Measurements from ENCODE around the gene PATJ. TPM values are rescaled to one million over a fixed set of nuclear protein-coding genes. Genes with fewer than 3 reads are reported as not detected.
"Not testable (repeated sequence)": the region's sequence is repeated elsewhere in the genome, so short reads cannot be mapped to it uniquely, and the experiment has no call there.

The PATJ gene
- total and polyA plus RNA-seq, 2 experiments from 2014 or later: 35.3 to 68.4 TPM

DNA sequence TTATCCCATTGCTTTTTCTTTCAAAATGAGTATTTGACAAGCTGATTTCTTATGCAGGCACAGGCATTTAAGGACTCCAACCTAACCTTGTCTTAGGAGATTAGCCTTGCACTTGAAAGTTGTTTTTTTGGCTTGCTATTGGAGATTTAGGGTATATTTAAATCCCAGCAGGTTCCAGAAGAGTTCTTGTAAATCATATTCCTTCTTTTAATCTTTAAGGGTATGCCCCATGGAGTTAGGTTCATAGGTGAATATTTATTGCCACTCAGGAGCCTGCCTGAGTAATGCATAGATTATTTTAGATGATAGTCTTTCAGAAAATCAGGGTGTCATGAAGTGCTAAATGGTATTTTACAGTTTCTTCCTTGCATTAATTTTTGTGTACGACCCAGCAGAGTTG lies 146.5 kb downstream of the PATJ start:
- no peak overlapping the region for H3K4me2 ChIP-seq
- no peaks in the 10 kb centered on the region for H3F3A ChIP-seq (replicated peaks; ENCODE audit: low read depth)
- peaks cover 14% of the 10 kb centered on the region for H3K36me3 ChIP-seq (ENCODE audit: insufficient read depth)
- H3K27ac Mint-ChIP-seq: no peak overlapping the region
- H3K27me3 ChIP-seq (ENCODE audit: insufficient read depth): no peaks in the 10 kb centered on the region
- H3K9me2 ChIP-seq (ENCODE audit: insufficient read depth): no peaks in the 10 kb centered on the region
- 0 out of 2 replicates have a peak, but pooled peaks cover 16% of the 10 kb centered on the region for H3K4me1 ChIP-seq (ENCODE audit: insufficient read depth)
- H3K27ac ChIP-seq (ENCODE audit: low read depth): no peak overlapping the region
- no peak for ATAC-seq
- no peak overlapping the region for H2AFZ ChIP-seq
- TF ChIP-seq POLR2AphosphoS5 (IDR thresholded peaks at IDR 0.05; ENCODE audit: low read depth): no peak
- H3K4me1 Mint-ChIP-seq: peaks cover 9% of the 10 kb centered on the region
- peaks cover 32% of the 10 kb centered on the region for H3K36me3 Mint-ChIP-seq (ENCODE audit: low read depth)
- H4K20me1 ChIP-seq (replicated peaks; ENCODE audit: insufficient read depth): 0 out of 2 replicates have a peak, but pooled peaks cover 4% of the 10 kb centered on the region
- H3K9me3 Mint-ChIP-seq: no peaks in the 10 kb centered on the region
- no peak overlapping the region for H3K4me3 Mint-ChIP-seq
- H3K79me2 ChIP-seq (replicated peaks; ENCODE audit: insufficient read depth): no peaks in the 10 kb centered on the region
- DNase-seq (ENCODE audit: low spot score): no peak
- H3K27me3 Mint-ChIP-seq (ENCODE audit: insufficient read depth, low read depth, poor library complexity): peaks cover 4% of the 10 kb centered on the region
- no peak overlapping the region for H3K4me3 ChIP-seq

DNA sequence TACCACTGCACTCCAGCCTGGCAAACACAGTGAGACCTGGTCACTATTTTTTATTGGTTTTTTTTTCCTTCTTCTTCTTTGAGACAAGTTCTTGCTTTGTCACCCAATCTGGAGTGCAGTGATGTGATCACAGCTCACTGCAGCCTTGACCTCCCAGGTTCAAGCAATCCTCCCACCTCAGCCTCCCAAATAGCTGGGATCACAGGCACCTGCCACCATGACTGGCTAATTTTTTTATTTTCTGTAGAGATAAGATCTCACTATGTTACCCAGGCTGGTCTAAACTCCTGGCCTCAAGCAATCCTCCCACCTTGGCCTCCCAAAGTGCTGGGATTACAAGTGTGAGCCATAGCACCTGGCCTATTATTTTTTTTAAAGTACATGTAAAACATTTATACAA lies 148.2 kb downstream of the PATJ start:
- Histone ChIP-seq H3K4me1 (ENCODE audit: insufficient read depth) (0 out of 2 replicates have a peak, but pooled peaks cover 16% of the 10 kb centered on the region), H3K27ac (ENCODE audit: low read depth) (0 out of 2 replicates have a peak overlapping the region, but pooled peaks have one; percentile 9)
- H3K4me3 Mint-ChIP-seq; H3K4me2 ChIP-seq; H3K9me2 ChIP-seq (ENCODE audit: insufficient read depth); H3F3A ChIP-seq (replicated peaks; ENCODE audit: low read depth); H3K36me3 ChIP-seq (ENCODE audit: insufficient read depth); DNase-seq (ENCODE audit: low spot score); ATAC-seq; H3K27me3 ChIP-seq (ENCODE audit: insufficient read depth); H3K4me3 ChIP-seq; H3K27me3 Mint-ChIP-seq (ENCODE audit: insufficient read depth, low read depth, poor library complexity); H3K27ac Mint-ChIP-seq; H3K79me2 ChIP-seq (replicated peaks; ENCODE audit: insufficient read depth); H4K20me1 ChIP-seq (replicated peaks; ENCODE audit: insufficient read depth); H3K9me3 Mint-ChIP-seq; H3K4me1 Mint-ChIP-seq; H2AFZ ChIP-seq: not testable (repeated sequence)
- H3K36me3 Mint-ChIP-seq (ENCODE audit: low read depth): peaks cover 34% of the 10 kb centered on the region

GRCh38 chr1:61892977-61893376 lies 150.7 kb downstream of the PATJ start:
- H3K79me2 ChIP-seq (replicated peaks; ENCODE audit: insufficient read depth): no peaks in the 10 kb centered on the region
- H3K27ac Mint-ChIP-seq: no peak overlapping the region
- no peak for TF ChIP-seq EZH2 (IDR thresholded peaks at IDR 0.05; ENCODE audit: low read depth, unreplicated experiment)

GRCh38 chr1:61894296-61894695 lies 152.0 kb downstream of the PATJ start:
- not testable (repeated sequence) for H3K36me3 ChIP-seq (ENCODE audit: insufficient read depth); H3K9me2 ChIP-seq (ENCODE audit: insufficient read depth); H3K4me2 ChIP-seq; H3K4me3 Mint-ChIP-seq; H3F3A ChIP-seq (replicated peaks; ENCODE audit: low read depth); H3K9me3 Mint-ChIP-seq; H3K4me1 Mint-ChIP-seq; H3K79me2 ChIP-seq (replicated peaks; ENCODE audit: insufficient read depth); H2AFZ ChIP-seq; ATAC-seq; H3K27ac Mint-ChIP-seq; H4K20me1 ChIP-seq (replicated peaks; ENCODE audit: insufficient read depth); DNase-seq (ENCODE audit: low spot score); H3K4me3 ChIP-seq; H3K27me3 ChIP-seq (ENCODE audit: insufficient read depth); H3K27me3 Mint-ChIP-seq (ENCODE audit: insufficient read depth, low read depth, poor library complexity); H3K27ac ChIP-seq (ENCODE audit: low read depth)
- H3K36me3 Mint-ChIP-seq (ENCODE audit: low read depth): peaks cover 29% of the 10 kb centered on the region
- 0 out of 2 replicates have a peak, but pooled peaks cover 16% of the 10 kb centered on the region for H3K4me1 ChIP-seq (ENCODE audit: insufficient read depth)

More at GRCh38 chr1:61892977-61893376, 150.7 kb downstream of the PATJ start:
- peaks cover 9% of the 10 kb centered on the region for H3K4me1 Mint-ChIP-seq
- ATAC-seq: no peak
- Histone ChIP-seq H2AFZ (no peak overlapping the region), H3K4me3 (no peak overlapping the region), H3K27ac (ENCODE audit: low read depth) (no peak overlapping the region), H3K4me1 (ENCODE audit: insufficient read depth) (0 out of 2 replicates have a peak, but pooled peaks cover 16% of the 10 kb centered on the region), H3F3A (replicated peaks; ENCODE audit: low read depth) (no peaks in the 10 kb centered on the region), H3K4me2 (no peak overlapping the region), H4K20me1 (replicated peaks; ENCODE audit: insufficient read depth) (no peaks in the 10 kb centered on the region), H3K27me3 (ENCODE audit: insufficient read depth) (no peaks in the 10 kb centered on the region), H3K9me2 (ENCODE audit: insufficient read depth) (no peaks in the 10 kb centered on the region), H3K36me3 (ENCODE audit: insufficient read depth) (peaks cover 7% of the 10 kb centered on the region; the same call in 1 of the 2 replicates)
- peaks cover 8% of the 10 kb centered on the region; the same call in 2 of the 3 replicates for H3K9me3 Mint-ChIP-seq
- H3K4me3 Mint-ChIP-seq: no peak overlapping the region
- peaks cover 29% of the 10 kb centered on the region for H3K36me3 Mint-ChIP-seq (ENCODE audit: low read depth)
- no peak for DNase-seq (ENCODE audit: low spot score)
- peaks cover 3% of the 10 kb centered on the region for H3K27me3 Mint-ChIP-seq (ENCODE audit: insufficient read depth, low read depth, poor library complexity)
